ENCODE results near the gene EP300. TPM values are rescaled to one million over a fixed set of nuclear protein-coding genes. Genes with fewer than 3 reads are reported as not detected.
"Not testable (repeated sequence)": the region's sequence is repeated elsewhere in the genome, so short reads cannot be mapped to it uniquely, and the experiment has no call there.

EP300 gene
- polyA plus RNA-seq (2013, experiment 1 of 2): 45.3 TPM
- polyA plus RNA-seq (2013, experiment 2 of 2): 41.3 TPM

GRCh38 chr22:41092023-41092817, at the start of gene EP300:
EP300 (plus strand) TSS chr22:41092592; CDS start chr22:41093005, 413 bp downstream.
- WGBS: under 1% methylated on average over 107 of the region's 112 CpGs

GRCh38 chr22:41043722-41044121, 48.7 kb upstream of the EP300 start:
- no peaks in the 10 kb centered on the region for H3K27me3 ChIP-seq (ENCODE audit: insufficient read depth, low read length)
- H3K9me3 ChIP-seq (ENCODE audit: insufficient read depth, low read depth, low read length): no peaks in the 10 kb centered on the region
- H3K27ac ChIP-seq (ENCODE audit: low read depth, low read length): no peak overlapping the region
- H3K36me3 ChIP-seq (ENCODE audit: insufficient read depth, low read length): no peaks in the 10 kb centered on the region
- 88% methylated on average over 5 of the region's 6 CpGs for WGBS
- H3K9ac ChIP-seq (ENCODE audit: low read depth, low read length): no peak overlapping the region
- H3K4me3 ChIP-seq (ENCODE audit: low read length): no peak overlapping the region
- H3K4me1 ChIP-seq (ENCODE audit: insufficient read depth, low read length): no peaks in the 10 kb centered on the region

More at GRCh38 chr22:41092023-41092817, at the start of gene EP300:
- peak within 1 kb of the TSS; percentile 100 for H3K9ac ChIP-seq (ENCODE audit: low read depth, low read length)
- peaks cover 6% of the 10 kb centered on the region; the same call in 1 of the 2 replicates for H3K36me3 ChIP-seq (ENCODE audit: insufficient read depth, low read length)
- H3K27ac ChIP-seq (ENCODE audit: low read depth, low read length): peak within 1 kb of the TSS; percentile 100
- no peaks in the 10 kb centered on the region for H3K27me3 ChIP-seq (ENCODE audit: insufficient read depth, low read length)
- no peaks in the 10 kb centered on the region for H3K9me3 ChIP-seq (ENCODE audit: insufficient read depth, low read depth, low read length)
- peak within 1 kb of the TSS; percentile 82 for H3K4me3 ChIP-seq (ENCODE audit: low read length)
- H3K4me1 ChIP-seq (ENCODE audit: insufficient read depth, low read length): peaks cover 16% of the 10 kb centered on the region; the same call in 1 of the 2 replicates

DNA sequence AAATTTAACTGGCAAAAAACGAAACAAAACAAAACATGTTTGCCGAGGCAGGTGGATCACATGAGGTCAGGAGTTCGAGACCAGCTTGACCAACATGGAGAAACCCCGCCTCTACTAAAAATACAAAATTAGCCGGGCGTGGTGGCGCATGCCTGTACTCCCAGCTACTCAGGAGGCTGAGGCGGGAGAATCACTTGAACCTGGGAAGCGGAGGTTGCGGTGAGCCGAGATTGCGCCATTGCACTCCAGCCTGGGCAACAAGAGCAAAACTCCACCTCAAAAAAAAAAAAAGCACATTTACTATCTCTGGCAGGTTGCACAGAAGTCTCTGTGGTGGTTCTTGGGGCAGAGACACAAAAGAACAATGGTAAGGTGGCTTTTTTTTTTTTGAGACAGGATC, 46.8 kb upstream of the EP300 start:
- H3K4me3 ChIP-seq (ENCODE audit: low read length); H3K27me3 ChIP-seq (ENCODE audit: insufficient read depth, low read length); H3K27ac ChIP-seq (ENCODE audit: low read depth, low read length); H3K36me3 ChIP-seq (ENCODE audit: insufficient read depth, low read length); H3K9ac ChIP-seq (ENCODE audit: low read depth, low read length); H3K4me1 ChIP-seq (ENCODE audit: insufficient read depth, low read length); H3K9me3 ChIP-seq (ENCODE audit: insufficient read depth, low read depth, low read length): not testable (repeated sequence)
- WGBS: 96% methylated on average over 12 of the region's 12 CpGs

- Histone ChIP-seq H3K4me3 (ENCODE audit: low read length) (no peak overlapping the region), H3K4me1 (ENCODE audit: insufficient read depth, low read length) (0 out of 2 replicates have a peak, but pooled peaks cover 3% of the 10 kb centered on the region), H3K9me3 (ENCODE audit: insufficient read depth, low read depth, low read length) (no peaks in the 10 kb centered on the region), H3K27me3 (ENCODE audit: insufficient read depth, low read length) (no peaks in the 10 kb centered on the region), H3K27ac (ENCODE audit: low read depth, low read length) (no peak overlapping the region), H3K9ac (ENCODE audit: low read depth, low read length) (no peak overlapping the region), H3K36me3 (ENCODE audit: insufficient read depth, low read length) (no peaks in the 10 kb centered on the region)
- WGBS: 92% methylated on average over 1 of the region's 3 CpGs
Measured at GRCh38 chr22:41047801-41048211, 44.6 kb upstream of the EP300 start.

GRCh38 chr22:41048345-41048744, 44.0 kb upstream of the EP300 start:
- H3K9ac ChIP-seq (ENCODE audit: low read depth, low read length); H3K27me3 ChIP-seq (ENCODE audit: insufficient read depth, low read length); H3K36me3 ChIP-seq (ENCODE audit: insufficient read depth, low read length); H3K27ac ChIP-seq (ENCODE audit: low read depth, low read length); H3K9me3 ChIP-seq (ENCODE audit: insufficient read depth, low read depth, low read length); H3K4me3 ChIP-seq (ENCODE audit: low read length); H3K4me1 ChIP-seq (ENCODE audit: insufficient read depth, low read length): not testable (repeated sequence)
- WGBS: 95% methylated on average over 12 of the region's 12 CpGs

DNA sequence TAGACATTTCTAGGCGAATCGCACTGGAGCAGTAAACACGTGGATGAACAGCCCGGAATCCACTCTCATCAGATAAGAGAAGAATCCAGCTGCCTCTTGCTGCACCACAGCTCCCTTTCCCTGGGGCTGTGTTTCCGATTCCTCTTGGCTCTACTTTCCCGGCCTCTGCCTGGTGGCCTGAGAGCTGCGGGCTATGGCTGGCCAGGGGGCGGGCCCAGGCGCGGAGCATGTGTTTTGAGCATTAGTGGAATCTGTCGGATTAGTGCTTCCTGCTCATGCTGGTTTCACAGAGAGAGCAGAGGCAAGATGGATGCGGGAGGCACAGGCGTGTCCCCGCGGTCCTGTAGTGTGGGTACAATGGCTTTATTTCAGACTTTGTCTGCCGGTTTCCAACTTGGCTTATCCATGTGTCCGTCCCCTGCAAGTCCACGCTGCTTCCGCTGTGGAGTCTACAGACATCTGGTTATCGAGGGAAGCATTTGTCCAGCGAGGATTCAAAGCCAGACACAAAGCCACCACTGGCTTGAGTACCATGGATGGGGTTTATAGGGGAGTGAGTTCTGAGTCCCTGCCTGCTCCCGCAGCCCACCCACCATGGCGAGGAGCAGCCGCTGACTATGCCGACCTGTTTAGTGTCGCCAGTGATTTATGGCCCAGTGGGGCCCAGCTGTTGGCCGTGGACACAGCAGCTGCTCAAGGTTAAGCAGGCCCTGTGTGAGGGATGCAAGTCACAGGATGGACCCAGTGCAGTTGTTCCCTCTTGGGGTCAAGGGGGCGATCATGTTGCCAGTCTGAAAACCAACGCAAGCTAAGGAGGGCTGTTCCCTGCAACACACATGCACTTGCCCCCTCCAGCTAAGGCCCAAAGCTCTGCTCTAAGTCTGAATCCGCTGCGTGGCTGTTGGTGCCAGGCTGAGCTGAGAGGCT, 43.3 kb upstream of the EP300 start:
- no peak overlapping the region for H3K4me3 ChIP-seq (ENCODE audit: low read length)
- H3K9ac ChIP-seq (ENCODE audit: low read depth, low read length): no peak overlapping the region
- H3K9me3 ChIP-seq (ENCODE audit: insufficient read depth, low read depth, low read length): no peaks in the 10 kb centered on the region
- H3K4me1 ChIP-seq (ENCODE audit: insufficient read depth, low read length): 0 out of 2 replicates have a peak, but pooled peaks cover 3% of the 10 kb centered on the region
- no peaks in the 10 kb centered on the region for H3K27me3 ChIP-seq (ENCODE audit: insufficient read depth, low read length)
- no peaks in the 10 kb centered on the region for H3K36me3 ChIP-seq (ENCODE audit: insufficient read depth, low read length)
- H3K27ac ChIP-seq (ENCODE audit: low read depth, low read length): no peak overlapping the region
- WGBS: 78% methylated on average over 31 of the region's 31 CpGs

DNA sequence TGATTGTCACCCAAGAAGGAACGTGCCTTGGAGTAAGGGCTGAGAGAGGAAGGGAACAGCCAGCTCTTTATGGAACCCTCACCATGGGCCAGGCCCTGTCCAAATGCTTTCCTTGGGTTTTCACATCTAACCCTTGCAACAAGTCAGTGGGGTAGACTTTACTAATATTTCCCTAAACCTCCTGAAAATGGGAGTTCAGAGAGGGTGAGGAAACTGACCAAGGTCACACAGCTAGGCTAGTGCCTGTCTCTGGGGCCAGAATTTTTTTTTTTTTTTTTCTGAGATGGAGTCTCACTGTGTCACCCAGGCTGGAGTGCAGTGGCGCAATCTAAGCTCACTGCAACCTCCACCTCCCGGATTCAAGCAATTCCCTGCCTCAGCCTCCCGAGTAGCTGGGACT, 42.6 kb upstream of the EP300 start:
- not testable (repeated sequence) for H3K27me3 ChIP-seq (ENCODE audit: insufficient read depth, low read length); H3K27ac ChIP-seq (ENCODE audit: low read depth, low read length); H3K4me1 ChIP-seq (ENCODE audit: insufficient read depth, low read length); H3K36me3 ChIP-seq (ENCODE audit: insufficient read depth, low read length); H3K4me3 ChIP-seq (ENCODE audit: low read length); H3K9ac ChIP-seq (ENCODE audit: low read depth, low read length); H3K9me3 ChIP-seq (ENCODE audit: insufficient read depth, low read depth, low read length)
- 91% methylated on average over 4 of the region's 4 CpGs for WGBS

DNA sequence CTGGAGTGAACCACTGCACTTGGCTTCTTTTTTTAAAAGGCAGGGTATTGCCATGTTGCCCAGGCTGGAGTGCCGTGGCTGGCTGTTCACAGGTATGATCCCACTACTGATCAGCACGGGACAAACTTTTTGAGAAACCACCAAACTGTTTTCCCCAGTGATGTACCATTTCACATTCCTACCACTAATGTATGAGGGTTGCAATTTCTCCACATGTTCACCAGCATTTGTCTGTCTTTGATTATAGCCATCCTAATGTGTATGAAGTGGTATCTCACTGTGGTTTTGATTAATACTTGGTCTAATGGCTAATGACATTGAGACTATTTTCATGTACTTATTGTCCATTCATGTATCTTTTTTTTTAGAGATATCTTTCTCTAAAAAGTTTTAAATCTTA, 41.5 kb upstream of the EP300 start:
- no peak overlapping the region for H3K4me3 ChIP-seq (ENCODE audit: low read length)
- WGBS: 87% methylated on average over 2 of the region's 2 CpGs

GRCh38 chr22:41052661-41053490, 39.5 kb upstream of the EP300 start:
- Histone ChIP-seq H3K4me1 (ENCODE audit: insufficient read depth, low read length) (0 out of 2 replicates have a peak, but pooled peaks cover 3% of the 10 kb centered on the region), H3K9me3 (ENCODE audit: insufficient read depth, low read depth, low read length) (no peaks in the 10 kb centered on the region), H3K9ac (ENCODE audit: low read depth, low read length) (no peak overlapping the region), H3K4me3 (ENCODE audit: low read length) (no peak overlapping the region), H3K27me3 (ENCODE audit: insufficient read depth, low read length) (no peaks in the 10 kb centered on the region), H3K27ac (ENCODE audit: low read depth, low read length) (no peak overlapping the region), H3K36me3 (ENCODE audit: insufficient read depth, low read length) (no peaks in the 10 kb centered on the region)
- 93% methylated on average over 8 of the region's 8 CpGs for WGBS

More for the DNA sequence above, 41.5 kb upstream of the EP300 start:
- Histone ChIP-seq H3K9me3 (ENCODE audit: insufficient read depth, low read depth, low read length) (no peaks in the 10 kb centered on the region), H3K27ac (ENCODE audit: low read depth, low read length) (no peak overlapping the region), H3K36me3 (ENCODE audit: insufficient read depth, low read length) (no peaks in the 10 kb centered on the region), H3K9ac (ENCODE audit: low read depth, low read length) (no peak overlapping the region), H3K27me3 (ENCODE audit: insufficient read depth, low read length) (no peaks in the 10 kb centered on the region), H3K4me1 (ENCODE audit: insufficient read depth, low read length) (0 out of 2 replicates have a peak, but pooled peaks cover 3% of the 10 kb centered on the region)

DNA sequence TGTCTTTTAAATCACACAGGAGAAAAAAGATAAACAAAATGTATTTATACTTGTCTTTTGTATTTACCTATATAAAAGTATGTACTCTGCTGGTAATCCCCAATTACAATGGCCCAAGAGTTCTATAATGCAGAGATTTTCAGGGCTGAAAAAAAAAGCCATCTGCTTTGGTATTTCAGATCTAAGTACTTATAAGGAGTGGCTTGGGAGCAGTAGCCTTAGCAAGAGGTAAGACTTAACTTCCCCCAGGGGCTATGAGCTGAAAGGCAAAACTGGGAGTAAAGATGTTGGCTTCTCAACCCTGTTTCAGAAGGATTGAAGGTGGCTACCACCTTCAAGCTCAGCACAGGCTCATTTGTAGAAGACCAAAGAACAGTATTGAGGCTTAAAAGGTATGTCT, 35.3 kb upstream of the EP300 start:
- Histone ChIP-seq H3K27me3 (ENCODE audit: insufficient read depth, low read length) (no peaks in the 10 kb centered on the region), H3K9ac (ENCODE audit: low read depth, low read length) (no peak overlapping the region), H3K4me1 (ENCODE audit: insufficient read depth, low read length) (peaks cover 3% of the 10 kb centered on the region; the same call in 1 of the 2 replicates), H3K36me3 (ENCODE audit: insufficient read depth, low read length) (no peaks in the 10 kb centered on the region), H3K9me3 (ENCODE audit: insufficient read depth, low read depth, low read length) (no peaks in the 10 kb centered on the region), H3K27ac (ENCODE audit: low read depth, low read length) (no peak overlapping the region), H3K4me3 (ENCODE audit: low read length) (no peak overlapping the region)
